Stimulated activated CD8-positive, alpha-beta memory T cell treated with anti-CD3 and anti-CD28 coated beads, Interleukin-12 subunit alpha, Interleukin-12 subunit beta, amount 100 ng/mL, for 4 hours (primary cell): ENCODE measurements around the gene C1GALT1.
"Not testable (repeated sequence)": the region's sequence is repeated elsewhere in the genome, so short reads cannot be mapped to it uniquely, and the experiment has no call there.

ENCODE experiments used
- DNase-seq: peaks from one replicate; pipeline ENCODE4 v3.0.0-alpha.2; 2020; ENCODE audit warnings: low read depth

C1GALT1 gene

DNA sequence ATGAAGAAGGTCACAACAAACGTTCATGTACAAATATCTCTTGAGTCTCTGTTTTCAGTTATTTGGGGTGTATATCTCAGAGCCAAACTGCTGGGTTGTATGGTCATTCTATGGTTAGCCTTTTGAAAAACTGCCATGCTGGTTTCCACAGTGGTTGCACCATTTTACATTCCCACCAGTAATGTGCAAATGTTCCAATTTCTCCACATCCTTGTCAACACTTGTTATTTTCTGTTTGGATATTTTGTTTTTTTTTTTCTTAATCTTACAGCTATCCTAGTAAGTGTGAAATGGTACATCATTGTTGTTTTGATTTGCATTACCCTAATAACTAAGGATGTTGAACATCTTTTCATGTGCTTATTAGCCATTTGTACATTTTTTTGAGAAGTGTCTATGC, 13.0 kb upstream of the C1GALT1 start:
- DNase-seq, result no peak

DNA sequence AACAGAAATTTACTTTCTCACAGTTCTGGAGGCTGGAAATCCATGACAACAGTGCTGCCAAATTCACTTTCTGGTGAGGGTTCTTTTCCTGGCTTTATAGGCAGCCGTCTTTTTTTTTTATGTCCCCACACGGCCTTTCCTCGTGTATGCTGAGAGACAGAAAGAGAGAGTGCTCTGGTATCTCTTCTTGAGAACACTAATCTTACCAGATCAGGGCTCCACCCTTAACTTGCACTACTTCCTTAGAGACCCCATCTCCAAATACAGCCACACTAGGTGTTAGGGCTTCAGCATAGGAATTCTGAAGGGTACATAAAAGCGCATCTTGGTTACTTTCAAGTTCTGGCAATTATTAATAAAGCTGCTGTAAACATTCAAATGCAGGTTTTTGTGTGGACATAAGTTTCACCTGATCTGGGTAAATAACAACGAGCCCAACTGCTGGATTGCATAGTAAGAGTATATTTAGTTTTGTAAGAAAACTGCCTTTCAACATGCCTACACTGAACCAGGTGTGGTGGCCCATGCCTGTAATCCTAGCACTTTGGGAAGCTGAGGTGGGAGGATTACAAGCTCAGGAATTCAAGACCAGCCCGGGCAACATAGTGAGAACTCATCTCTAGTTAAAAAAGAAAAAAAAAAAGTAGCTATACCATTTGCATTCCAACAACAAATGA, 8.2 kb upstream of the C1GALT1 start:
- DNase-seq, result no peak

DNA sequence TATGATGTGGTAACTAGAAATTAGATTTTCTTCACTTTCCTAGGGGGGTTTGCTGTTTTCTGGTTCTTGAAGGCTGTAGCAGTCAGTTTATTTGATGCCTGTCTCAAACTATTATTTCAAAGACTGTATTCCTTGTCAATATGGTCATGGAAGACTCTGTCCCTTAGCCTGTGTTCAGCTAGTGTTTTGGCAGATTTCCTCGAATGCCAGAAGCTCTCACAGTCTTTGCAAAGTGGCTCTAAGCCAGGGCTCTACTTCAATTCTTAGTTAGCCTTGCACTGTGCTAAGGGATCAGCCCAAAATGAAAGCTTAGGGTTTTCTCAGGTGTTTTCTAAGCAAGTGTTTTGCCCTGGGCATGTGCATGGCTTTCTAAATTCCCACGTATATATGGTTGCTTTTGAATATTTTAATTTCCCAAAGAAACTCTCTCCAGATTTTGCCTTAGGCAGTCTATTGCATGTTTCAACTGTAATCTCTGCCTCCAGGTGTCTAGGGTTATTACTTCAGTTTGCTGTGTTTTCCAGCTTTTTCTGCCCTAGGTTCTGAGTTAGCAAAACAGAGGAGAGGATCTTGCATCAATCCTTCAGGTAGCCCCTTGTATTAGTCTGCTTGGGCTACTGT, 7.2 kb upstream of the C1GALT1 start:
- DNase-seq, result no peak

DNA sequence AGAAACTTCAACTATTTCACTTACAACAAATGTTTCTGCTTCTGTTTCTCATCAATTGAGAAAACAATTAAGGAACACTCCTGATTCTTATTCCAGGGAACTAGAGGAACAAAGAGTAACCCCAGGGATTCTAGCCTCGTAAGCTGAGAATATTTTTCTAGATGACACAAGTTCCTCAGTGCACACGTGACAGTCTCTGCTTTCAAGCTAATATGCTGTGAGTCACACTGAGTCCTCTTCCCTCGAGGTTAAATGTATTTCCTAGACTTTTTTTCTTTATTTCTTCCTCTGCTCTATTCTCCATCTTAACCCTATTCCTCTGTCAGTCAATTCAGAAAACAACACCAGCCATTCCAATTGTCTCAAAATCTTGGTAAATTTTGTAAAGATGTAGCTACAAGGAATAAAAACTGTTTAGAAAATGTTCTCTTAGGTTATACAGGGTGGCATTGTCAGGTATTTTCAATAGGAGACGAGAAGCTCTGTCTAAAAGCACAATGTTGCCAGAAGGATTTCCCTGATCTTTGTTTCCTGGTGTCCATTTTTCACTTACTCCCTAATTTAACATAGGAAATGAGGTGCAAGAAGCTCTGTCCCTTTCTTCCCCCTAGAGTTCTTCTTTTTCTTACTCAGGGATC, 5.8 kb upstream of the C1GALT1 start:
- DNase-seq, result no peak

DNA sequence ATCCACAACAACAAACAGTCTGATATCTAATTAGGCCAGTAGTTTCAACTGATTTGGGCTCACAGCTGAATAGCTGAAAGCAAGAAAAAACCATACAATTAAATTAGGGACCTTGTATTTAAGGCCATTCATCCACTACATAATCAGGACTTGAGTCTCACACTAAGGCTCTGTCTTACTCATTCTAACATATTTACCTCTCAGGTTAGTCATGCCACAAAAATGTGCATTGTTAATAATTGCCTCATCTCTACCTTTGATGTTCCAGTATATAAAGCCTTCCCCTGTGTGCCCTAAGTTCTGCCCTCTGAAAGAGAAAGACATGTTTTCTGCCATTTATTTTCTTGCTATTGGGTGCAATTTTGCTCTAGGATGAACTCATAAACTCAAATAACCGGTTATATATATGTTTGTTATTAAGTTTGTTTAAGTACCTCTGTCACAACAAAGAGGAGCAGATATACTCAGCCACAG, 5.3 kb upstream of the C1GALT1 start:
- DNase-seq, result no peak

DNA sequence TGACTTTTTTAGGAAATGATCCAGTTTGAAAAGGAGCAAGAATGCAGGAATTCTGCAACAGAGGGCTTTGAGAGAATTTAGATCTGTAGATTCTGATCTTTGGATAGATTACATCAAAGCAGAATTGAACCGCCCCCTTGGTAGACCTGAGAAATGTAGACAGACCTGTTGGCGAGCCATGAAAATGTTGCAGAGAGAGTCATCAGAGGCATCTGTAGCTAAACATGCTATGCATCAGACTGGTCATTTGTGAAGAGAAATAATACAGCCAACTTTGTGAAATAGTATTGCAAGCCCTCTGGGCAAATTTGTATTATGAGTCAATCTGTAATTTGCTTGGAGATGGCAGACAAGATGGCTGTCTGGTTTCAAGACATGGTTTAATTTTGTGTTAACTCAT, 4.3 kb upstream of the C1GALT1 start:
- DNase-seq, result no peak

DNA sequence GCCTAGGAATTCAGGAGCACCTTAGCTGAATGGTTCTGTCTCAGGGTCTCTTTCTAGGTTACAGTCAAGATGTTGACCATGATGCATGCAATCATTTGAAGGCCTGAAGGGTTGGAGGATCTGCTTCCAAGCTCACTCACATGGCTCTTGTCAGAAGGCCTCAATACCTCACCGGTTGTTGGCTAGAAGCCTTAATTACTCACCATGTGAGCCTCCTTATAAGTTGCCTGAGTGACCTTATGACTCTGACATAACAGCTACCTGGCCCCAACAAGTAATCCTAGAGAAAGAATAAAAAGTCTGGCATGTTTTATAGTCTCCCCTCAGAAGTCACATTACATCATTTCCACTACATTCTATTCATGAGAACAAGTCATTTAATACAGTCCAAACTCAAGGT, 3.4 kb upstream of the C1GALT1 start:
- DNase-seq, result no peak

DNA sequence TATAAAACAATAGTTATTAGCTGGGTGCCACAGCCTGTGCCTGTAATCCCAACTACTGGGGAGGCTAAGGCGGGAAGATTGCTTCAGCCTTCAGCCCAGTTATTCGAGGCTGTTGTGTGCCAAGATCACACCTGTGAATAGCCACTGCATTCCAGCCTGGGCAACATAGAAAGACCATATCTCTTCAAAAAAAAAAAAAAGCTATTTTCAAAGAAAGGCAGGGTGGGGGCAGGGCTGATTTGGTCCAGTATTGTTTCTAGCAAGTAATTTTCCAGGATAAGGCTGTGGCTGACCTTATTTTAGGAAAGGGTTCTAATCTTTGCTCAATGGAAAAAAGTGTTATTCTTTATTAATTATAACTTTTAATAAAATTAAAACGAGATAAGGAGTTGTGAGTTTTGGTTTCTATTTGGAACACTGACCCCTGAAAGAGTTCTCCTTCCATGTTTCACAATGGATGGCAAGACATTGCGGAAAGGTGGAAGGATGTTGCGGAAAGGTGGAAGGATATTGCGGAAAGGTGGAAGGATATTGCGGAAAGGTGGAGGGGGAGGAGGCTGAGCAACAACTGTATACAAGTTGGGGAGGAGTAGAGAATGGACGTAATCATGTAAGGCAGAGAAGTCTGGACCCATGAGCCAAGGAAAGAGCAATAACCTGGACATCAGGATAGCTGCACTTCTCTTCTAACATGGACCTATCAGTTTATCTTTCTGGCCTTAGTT, 1.5 kb upstream of the C1GALT1 start:
- DNase-seq, result no peak

DNA sequence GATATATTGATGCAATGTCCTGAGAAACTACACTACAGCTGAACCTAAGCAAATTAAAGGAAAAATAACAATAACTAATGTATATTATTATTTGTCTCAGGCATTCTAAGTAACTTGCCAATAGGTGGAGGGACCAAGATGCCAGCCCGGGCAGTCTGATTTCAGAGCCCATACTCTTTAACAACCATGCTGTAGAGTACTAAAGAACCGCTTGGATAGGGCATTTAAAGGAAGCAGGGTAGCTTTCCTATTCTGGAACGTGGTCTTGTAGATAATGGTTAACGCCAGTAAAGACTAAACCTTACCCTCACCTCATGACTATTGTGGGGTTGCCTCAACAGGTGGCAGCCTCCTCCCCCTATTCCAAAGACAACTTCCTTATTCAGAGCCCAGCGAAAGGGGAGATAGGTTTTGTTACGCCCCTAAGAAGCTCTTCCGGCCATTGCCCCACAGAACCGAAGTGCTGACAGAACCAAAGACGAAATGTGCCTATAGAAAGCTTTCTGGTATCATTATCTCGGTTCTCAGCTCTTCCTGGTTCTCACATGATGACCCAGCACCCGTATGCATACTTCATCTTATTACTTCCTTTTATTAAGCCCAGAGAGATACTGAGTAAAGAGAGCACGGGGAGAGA, 707 bp upstream of the C1GALT1 start:
- DNase-seq, result peak; percentile 17

DNA sequence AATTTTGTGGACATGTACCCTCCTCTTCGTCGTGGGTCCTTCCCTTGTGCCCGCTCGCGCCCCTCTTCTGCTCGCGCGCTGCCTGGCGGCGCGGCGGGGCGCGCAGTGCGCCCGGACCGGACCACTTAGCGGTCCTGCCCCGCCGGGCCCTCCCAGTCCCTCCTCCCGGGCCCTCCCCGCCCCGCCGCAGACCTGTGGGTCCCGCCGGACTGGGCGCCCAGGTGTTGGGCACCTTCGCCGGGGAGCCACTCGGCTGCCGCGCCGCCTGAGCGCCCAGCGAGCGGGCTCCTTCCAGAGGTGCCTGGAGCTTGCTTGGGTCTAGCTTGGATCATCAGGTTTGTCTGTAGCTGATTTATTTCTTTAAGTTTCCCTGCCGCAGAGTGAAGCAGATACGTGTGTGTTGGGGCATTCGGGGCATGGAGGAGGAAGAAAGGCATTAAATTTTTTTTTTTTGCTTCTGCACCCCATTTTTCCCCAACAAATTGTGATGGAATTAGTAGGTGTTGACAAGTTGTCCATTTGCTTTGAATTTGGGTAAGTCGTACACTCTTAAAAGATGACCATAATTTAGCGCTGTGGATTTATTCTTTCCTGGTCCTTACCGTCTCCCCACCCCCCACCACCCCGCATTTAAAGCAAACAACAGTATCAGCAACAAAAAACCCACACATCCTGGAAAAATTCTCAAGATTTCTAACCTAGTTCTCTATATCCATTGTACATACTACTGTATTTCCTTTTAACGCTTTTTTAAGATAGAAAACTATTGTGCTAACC, 905 bp downstream of the C1GALT1 start:
- peak; percentile 32 for DNase-seq

DNA sequence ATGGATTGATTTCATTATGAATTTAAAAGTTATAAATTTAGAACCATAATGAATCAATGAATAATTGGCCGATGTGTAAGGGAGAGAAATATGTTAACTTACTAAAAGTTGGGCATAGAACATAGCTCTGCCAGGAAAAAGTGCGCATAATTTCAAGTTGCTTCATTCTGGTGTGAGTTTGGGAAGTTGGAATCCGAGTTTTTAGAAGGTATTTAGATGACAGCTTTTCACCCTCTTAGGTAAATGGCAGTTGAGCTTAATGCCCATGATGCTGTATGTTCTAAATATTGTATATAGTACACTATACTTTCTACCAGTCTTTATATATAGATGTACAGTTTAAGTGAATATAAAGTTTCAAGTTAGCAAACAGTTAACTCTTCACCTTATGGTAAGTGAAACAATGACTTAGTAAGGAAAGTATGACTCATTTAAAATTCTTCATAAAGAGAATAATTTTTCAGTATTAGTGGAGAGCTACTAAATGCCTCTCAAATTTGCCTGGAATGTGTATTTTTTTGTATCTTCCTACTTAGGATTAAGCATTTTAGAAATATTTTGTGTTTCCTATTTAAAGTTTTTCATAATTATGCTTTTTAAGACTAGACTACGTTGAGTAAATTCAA, 1.6 kb downstream of the C1GALT1 start:
- no peak for DNase-seq

DNA sequence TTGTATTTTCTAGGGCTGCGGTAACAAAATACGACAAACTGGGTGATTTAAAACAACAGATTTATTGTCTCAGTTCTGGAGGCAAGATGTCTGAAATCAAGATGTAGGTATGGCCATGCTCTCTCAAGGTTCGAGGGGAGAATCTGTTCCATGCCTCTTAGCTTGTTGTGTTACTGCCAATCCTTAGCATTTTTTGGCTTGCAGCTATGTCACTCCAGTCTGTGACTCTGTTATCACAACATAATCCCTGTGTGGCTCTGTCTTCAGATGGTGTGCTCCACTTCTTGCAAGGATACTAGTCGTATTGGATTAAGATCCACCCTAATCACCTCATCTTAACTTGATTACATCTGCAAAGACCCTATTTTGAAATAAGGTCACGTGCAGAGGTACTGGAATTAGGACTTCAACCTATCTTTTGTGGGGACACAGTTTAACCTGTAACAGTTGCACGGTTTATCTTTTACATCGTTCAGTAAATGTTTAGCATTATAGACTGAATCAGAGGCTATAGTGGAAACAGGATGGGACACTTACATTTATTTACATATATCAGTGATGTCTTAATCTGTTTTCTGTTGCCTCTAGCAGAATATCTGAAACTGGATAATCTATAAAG, 3.1 kb downstream of the C1GALT1 start:
- DNase-seq, result no peak

DNA sequence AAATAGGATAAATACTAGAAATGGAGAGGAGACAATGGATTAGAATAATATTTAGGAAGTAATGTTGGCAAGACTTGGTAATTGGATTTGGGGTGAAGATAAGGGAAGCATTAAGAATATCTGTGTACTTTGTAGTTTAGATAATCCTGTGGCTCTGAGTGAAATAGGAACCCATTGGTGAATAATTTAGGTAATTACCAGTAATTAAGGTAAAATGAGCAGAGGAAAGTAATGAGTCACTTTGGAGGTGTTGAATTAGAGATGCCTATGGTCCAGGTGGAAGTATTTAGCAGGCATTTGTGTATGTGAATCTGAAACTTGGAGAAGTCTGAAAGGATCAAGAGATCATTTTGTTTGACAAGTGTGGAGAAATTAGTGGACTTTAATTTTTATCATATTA, 5.7 kb downstream of the C1GALT1 start:
- DNase-seq, result no peak

DNA sequence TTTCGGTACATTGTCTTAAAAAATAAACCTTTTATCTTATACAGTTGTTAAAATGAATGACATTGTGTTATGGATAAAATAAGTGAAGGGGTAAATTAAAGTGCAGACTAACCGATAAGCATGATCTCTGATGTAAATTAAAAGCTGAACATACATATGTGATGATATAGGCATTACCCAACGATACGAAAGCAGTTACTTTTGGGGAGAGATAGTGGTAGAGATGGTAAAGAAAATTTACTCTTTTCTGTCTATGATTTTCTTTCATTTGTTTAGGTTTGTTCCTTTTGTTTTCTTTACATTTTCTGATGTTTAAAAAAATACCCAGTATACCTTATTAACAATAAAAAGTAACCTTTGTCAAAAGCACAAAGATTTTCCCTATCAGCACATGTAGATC, 6.4 kb downstream of the C1GALT1 start:
- DNase-seq, result no peak

DNA sequence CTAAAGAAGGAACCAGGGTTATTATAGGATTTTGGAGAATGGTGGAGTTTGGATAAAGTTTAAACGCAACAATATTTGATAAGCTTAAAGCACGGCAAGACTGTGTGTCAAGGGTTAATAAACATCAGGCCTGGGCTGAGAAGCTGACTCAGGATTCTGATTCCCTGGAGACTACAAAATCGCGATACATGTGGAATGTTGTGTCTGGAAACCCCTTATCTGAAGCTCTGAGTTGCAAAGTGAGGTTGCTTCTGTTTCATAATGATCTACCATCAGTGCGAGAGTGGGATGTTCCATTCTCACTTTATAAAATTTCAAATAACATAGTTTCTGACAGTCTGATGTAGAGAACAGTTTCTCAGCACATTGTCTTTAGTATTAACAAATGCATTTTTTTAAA, 7.8 kb downstream of the C1GALT1 start:
- no peak for DNase-seq

DNA sequence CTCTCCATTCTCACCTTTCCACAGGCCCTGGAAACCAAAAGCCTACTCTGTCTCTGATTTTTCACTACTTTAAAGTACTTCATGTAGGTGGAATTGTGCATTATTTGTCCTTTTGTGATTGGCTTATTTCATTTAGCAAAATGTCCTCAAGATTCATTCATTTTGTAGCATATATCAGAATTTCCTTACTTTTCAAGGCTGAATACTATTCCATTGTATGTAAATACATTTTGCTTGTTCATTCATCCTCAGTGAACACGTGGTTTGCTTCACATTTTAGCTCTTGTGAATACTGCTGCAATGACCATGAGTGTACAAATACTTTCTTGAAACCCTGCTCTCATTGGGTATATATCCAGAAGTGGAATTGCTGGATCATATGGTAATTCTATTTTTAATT, 8.8 kb downstream of the C1GALT1 start:
- no peak for DNase-seq

DNA sequence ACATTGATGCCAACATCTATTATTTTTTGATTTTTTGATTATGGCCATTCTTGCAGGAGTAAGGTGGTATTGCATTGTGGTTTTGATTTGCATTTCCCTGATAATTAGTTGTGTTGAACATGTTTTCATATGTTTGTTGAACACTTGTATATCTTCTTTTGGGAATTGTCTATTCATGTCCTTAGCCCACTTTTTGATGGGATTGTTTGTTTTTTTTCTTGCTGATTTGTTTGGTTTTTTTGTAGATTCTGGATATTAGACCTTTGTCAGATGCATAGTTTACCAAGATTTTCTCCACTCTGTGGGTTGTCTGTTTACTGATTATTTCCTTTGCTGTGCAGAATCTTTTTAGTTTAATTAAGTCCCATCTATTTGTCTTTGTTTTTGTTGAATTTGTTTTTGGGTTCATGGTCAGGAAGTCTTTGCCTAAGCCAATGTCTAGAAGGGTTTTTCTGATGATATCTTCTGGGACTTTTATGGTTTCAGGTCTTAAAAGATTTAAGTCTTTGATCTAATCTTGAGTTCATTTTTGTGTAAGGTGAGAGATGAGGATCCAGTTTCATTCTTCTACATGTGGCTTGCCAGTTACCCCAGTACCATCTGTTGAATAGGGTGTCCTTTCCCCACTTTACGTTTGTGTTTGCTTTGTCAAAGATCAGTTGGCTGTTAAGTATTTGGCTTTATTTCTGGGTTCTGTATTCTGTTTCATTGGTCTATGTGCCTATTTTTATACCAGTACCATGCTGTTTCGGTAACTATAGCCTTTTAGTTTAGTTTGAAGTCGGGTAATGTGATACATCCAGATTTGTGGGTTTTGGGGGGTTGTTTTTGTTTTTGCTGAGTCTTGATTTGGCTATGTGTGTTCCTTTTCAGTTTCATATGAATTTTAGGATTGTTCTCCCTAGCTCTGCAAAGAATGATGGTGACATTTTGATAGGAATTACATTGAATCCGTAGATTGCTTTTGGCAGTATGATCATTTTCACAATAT, 10.7 kb downstream of the C1GALT1 start:
- DNase-seq, result not testable (repeated sequence)

DNA sequence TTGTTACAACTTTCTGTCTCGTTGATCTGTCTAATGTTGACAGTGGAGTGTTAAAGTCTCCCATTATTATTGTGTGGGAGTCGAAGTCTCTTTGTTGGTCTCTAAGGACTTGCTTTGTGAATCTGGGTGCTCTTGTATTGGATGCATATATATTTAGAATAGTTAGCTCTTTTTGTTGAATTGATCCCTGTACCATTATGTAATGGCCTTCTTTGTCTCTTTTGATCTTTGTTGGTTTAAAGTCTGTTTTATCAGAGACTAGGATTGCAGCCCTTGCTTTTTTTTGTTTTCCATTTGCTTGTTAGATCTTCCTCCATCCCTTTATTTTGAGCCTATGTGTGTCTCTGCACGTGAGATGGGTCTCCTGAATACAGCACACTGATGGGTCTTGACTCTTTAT, 17.2 kb downstream of the C1GALT1 start:
- DNase-seq, result not testable (repeated sequence)

DNA sequence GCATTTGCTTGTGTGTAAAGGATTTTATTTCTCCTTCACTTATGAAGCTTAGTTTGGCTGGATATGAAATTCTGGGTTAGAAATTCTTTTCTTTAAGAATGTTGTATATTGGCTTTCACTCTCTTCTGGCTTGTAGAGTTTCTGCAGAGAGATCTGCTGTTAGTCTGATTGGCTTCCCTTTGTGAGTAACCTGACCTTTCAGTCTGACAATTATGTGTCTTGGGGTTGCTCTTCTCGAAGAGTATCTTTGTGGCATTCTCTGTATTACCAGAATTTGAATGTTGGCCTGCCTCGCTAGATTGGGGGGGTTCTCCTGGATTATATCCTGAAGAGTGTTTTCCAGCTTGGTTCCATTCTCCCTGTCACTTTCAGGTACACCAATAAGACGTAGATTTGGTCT, 17.9 kb downstream of the C1GALT1 start:
- not testable (repeated sequence) for DNase-seq
